ENCODE data around the gene PLA2G1B. TPM values are rescaled to one million over a fixed set of nuclear protein-coding genes. Genes with fewer than 3 reads are reported as not detected.
A peak's percentile ranks its signal among the peaks of the same experiment; 100 is the strongest.

Gene PLA2G1B
- total RNA-seq, 1 experiment from 2014 or later, result not detected

GRCh38 chr12:120362516-120363273 lies 35.1 kb upstream of the PLA2G1B start:
- no peaks in the 10 kb centered on the region for H3K36me3 ChIP-seq (ENCODE audit: insufficient read depth, low read length, poor library complexity, severe bottlenecking)
- TF ChIP-seq EZH2 (IDR thresholded peaks at IDR 0.05; ENCODE audit: borderline replicate concordance, low read depth, low read length, poor library complexity, severe bottlenecking), result no peak
- TF ChIP-seq CTCF (conservative IDR thresholded peaks at IDR 0.05; ENCODE audit: low read depth, low read length), result no peak
- peaks cover 5% of the 10 kb centered on the region for H3K27me3 ChIP-seq (replicated peaks; ENCODE audit: insufficient read depth, low read depth, low read length, poor library complexity)
- H3K27ac ChIP-seq (ENCODE audit: low read depth, low read length, poor library complexity, severe bottlenecking), result peak overlapping the region; percentile 83
- intact Hi-C loops (cut with micrococcal nuclease; ENCODE audit: unreplicated experiment), result no loop called here
- H3K4me3 ChIP-seq (ENCODE audit: low read depth, low read length, poor library complexity, severe bottlenecking), result no peak overlapping the region
- CTCF ChIA-PET, result no interaction called here
- DNase-seq (ENCODE audit: low spot score), result no peak
- H3K9me3 ChIP-seq (ENCODE audit: low read depth, low read length, poor library complexity, severe bottlenecking), result no peaks in the 10 kb centered on the region
- H3K4me1 ChIP-seq (ENCODE audit: insufficient read depth, low read length, poor library complexity, severe bottlenecking), result peaks cover 22% of the 10 kb centered on the region
- BruUV-seq (replicated peaks), result no TSS peak
- POLR2A ChIA-PET (ENCODE audit: low non-redundant PET), result no interaction called here

- H3K4me3 ChIP-seq (ENCODE audit: low read depth, low read length, poor library complexity, severe bottlenecking), result peak overlapping the region; percentile 44
- ChIA-PET POLR2A (ENCODE audit: low non-redundant PET) (no interaction called here), CTCF (interaction anchor here (0.6 kb wide), 2 partner anchors 15 to 71 kb away, joined by 4 to 5 read pairs; no protein-coding TSS in a partner anchor)
- peak; percentile 97 for DNase-seq (ENCODE audit: low spot score)
- no TSS peak for BruUV-seq (replicated peaks)
- H3K27me3 ChIP-seq (replicated peaks; ENCODE audit: insufficient read depth, low read depth, low read length, poor library complexity), result no peaks in the 10 kb centered on the region
- H3K36me3 ChIP-seq (ENCODE audit: insufficient read depth, low read length, poor library complexity, severe bottlenecking), result no peaks in the 10 kb centered on the region
- peak overlapping the region; percentile 83 for H3K27ac ChIP-seq (ENCODE audit: low read depth, low read length, poor library complexity, severe bottlenecking)
- H3K4me1 ChIP-seq (ENCODE audit: insufficient read depth, low read length, poor library complexity, severe bottlenecking), result peaks cover 22% of the 10 kb centered on the region
- intact Hi-C loops (cut with micrococcal nuclease; ENCODE audit: unreplicated experiment), result no loop called here
- TF ChIP-seq CTCF (conservative IDR thresholded peaks at IDR 0.05; ENCODE audit: low read depth, low read length), result no peak
- no peak for TF ChIP-seq EZH2 (IDR thresholded peaks at IDR 0.05; ENCODE audit: borderline replicate concordance, low read depth, low read length, poor library complexity, severe bottlenecking)
- H3K9me3 ChIP-seq (ENCODE audit: low read depth, low read length, poor library complexity, severe bottlenecking), result no peaks in the 10 kb centered on the region
Measured at GRCh38 chr12:120361506-120362208, 34.1 kb upstream of the PLA2G1B start.

- BruUV-seq (replicated peaks), result no TSS peak
- ChIA-PET CTCF (no interaction called here), POLR2A (ENCODE audit: low non-redundant PET) (no interaction called here)
- DNase-seq (ENCODE audit: low spot score), result no peak
- H3K27me3 ChIP-seq (replicated peaks; ENCODE audit: insufficient read depth, low read depth, low read length, poor library complexity), result no peaks in the 10 kb centered on the region
- H3K36me3 ChIP-seq (ENCODE audit: insufficient read depth, low read length, poor library complexity, severe bottlenecking), result no peaks in the 10 kb centered on the region
- H3K4me3 ChIP-seq (ENCODE audit: low read depth, low read length, poor library complexity, severe bottlenecking), result no peak overlapping the region
- intact Hi-C loops (cut with micrococcal nuclease; ENCODE audit: unreplicated experiment), result loop anchor here (10.0 kb wide), 1 partner anchor 756 kb away; no protein-coding TSS in a partner anchor
- H3K27ac ChIP-seq (ENCODE audit: low read depth, low read length, poor library complexity, severe bottlenecking), result no peak overlapping the region
- H3K9me3 ChIP-seq (ENCODE audit: low read depth, low read length, poor library complexity, severe bottlenecking), result no peaks in the 10 kb centered on the region
- no peak for TF ChIP-seq EZH2 (IDR thresholded peaks at IDR 0.05; ENCODE audit: borderline replicate concordance, low read depth, low read length, poor library complexity, severe bottlenecking)
- TF ChIP-seq CTCF (conservative IDR thresholded peaks at IDR 0.05; ENCODE audit: low read depth, low read length), result no peak
- H3K4me1 ChIP-seq (ENCODE audit: insufficient read depth, low read length, poor library complexity, severe bottlenecking), result peaks cover 22% of the 10 kb centered on the region
Measured at GRCh38 chr12:120359128-120359527, 31.5 kb upstream of the PLA2G1B start.

Data from A673 (cell line).